HK-2 (cell line): ENCODE results near the gene ANKRD63.
A peak's percentile ranks its signal among the peaks of the same experiment; 100 is the strongest.

ENCODE experiments used
- DNase-seq: peaks from one replicate; pipeline ENCODE4 v3.0.0-alpha.2; 2018; ENCODE audit not compliant: unreplicated experiment

ANKRD63 gene

DNA sequence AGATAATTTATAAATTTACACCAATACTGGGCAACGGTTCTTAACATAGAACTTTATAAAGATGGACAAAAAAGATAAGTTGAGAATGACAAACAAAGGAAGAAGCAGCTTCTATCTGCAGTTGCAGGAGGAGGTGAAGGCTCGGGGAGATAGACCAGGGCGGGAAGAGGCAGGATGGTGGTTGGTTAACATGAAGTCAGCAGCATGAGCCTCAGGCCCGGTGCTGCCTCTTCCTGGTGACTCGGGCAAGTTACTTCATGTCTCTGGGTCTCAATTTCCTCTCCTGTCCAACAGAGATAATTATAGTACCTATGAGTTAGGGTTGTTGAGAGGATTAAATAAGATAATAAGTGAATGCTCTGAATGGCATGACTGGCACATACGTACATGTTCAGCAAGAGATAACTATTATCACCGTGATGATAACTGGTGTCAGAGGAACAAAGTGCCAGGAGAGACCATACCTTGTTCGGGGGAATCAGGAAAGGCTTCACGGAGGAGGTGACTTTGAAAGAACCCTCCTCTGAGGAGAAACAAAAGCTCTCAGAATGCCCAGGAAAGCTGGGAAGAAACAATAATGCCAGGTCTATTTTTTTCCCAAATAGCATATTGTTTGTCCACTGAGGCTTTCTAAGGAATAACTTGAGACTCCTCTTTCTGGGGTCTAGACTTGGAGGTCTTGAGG is 39.6 kb downstream of the ANKRD63 start:
- DNase-seq: no peak

DNA sequence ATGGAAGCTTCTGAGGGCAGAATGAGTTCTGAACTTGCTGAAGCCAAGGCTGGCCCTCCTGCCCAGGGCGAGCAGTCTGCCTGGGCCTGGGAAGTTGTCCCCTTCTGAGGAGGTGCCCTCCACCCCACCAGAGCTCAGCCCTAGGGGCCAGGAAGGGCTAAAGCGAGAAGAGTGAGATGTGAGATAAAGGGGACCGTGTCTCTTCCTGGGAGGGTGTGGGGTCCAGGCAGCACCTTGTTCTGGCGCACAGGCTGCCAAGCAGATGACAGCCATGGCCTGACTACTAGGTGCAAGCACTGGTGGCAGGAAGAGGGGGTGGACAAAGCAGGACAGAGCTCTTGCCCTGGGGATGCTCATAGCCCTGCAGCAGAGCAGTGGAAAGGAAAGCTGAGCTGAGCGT is 40.3 kb downstream of the ANKRD63 start:
- no peak for DNase-seq

- DNase-seq: no peak
Observed at GRCh38 chr15:40242213-40242599, 40.7 kb downstream of the ANKRD63 start.

DNA sequence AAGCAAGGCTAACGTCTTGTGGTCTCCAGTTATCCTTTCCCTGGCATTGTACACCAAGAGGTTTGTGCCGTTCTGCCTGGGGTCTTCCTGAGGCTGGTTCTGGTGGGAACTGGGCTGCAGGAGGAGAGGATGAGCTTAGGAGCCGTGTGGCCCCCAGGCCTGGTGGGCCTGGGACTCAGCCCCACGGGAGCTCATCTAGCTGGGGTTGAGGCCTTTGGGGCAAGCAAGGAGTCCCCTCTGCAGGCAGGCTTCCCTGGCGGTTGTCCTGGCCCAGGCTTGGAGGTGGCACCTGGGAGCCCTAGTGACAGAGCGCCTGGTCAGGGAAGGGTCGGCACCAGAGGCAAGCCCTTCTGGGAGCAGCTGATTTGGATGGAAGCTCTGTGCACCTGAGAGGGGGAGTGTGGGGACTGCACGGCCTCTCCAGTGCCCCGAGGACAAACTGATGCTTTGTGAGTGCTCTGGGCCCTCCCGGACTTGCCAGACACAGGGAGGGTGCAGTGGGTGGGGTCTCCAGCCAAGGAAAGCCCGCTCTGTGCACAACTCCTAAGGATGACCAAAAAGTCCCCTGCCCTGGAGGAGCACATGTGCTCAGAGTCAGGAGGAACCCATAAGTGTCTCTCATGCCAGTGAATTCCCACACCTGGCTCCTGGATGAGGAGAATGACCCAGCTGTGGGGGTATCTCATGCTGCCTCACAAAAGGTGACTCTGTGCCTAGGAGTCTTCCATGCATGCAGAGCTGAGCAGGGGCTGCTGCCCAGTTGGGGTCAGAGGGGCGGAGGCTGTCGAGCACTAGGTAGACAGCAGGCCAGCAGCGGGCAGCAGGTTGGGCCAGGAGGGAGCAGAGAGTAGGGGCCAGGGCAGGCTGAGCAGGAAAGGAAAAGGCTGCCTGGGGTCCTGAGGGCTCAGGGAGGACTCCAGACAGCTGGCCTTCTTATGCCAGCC is 41.3 kb downstream of the ANKRD63 start:
- DNase-seq: no peak

- DNase-seq: no peak
Observed at GRCh38 chr15:40240619-40241221, 42.1 kb downstream of the ANKRD63 start.

DNA sequence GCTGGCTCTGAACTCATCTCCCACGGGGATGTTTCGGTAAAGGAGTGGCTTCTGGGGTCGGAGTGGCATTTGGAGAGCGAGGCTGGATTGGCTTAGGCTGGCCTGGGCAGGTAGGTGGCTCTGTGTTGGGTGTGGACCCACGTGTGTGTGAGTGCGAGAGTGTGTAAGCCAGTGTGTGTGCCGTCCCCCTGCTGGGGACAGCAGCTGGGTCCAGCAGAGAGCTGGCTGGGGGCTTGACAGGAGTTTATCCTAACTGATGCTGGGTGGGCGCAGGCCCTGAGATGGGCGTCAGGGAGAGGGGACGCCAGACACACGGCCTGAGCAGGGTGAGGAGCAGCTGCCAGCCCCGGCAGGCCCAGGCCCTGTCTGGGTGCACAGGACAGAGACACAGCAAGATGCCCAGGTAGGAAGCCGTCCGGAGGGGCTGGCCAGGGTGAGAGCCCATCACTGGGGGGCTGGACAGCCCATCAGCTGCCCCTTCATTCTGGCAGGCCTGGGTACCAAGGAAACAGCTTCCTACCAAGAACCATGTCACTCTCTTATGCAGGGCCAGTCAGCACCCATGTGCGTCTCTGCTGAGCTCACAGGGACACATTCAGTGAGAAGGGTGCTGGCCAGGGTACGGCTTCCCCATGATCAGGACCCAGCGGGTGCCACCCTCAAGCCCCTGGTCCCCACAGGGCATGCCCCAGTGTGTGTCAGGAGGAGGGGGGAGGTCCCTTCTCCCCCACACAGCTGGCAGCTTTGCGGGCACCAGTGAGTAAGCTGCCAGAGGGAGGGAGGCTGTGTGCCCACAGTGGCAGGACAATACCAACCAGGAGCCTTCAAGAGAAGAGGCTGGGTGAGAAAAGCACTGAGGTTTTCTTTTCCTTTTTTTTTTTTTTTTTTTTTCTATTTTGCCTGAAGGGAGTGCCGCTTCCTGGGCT is 42.9 kb downstream of the ANKRD63 start:
- DNase-seq: no peak

DNA sequence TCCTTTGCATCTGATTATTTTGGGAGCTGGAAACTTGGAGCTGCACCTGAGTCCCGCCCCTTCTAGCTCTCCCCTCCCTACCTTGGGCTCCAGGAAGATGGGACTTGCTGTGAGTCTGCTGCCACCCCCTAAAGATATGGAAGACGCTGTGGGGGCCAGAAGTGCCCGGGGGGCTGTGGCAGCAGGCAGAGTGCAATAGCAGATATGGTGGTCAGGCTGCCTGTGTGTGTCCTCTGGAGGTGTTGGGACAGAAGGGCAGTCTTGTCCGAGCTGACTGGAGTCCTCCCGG is 43.5 kb downstream of the ANKRD63 start:
- DNase-seq: no peak

DNA sequence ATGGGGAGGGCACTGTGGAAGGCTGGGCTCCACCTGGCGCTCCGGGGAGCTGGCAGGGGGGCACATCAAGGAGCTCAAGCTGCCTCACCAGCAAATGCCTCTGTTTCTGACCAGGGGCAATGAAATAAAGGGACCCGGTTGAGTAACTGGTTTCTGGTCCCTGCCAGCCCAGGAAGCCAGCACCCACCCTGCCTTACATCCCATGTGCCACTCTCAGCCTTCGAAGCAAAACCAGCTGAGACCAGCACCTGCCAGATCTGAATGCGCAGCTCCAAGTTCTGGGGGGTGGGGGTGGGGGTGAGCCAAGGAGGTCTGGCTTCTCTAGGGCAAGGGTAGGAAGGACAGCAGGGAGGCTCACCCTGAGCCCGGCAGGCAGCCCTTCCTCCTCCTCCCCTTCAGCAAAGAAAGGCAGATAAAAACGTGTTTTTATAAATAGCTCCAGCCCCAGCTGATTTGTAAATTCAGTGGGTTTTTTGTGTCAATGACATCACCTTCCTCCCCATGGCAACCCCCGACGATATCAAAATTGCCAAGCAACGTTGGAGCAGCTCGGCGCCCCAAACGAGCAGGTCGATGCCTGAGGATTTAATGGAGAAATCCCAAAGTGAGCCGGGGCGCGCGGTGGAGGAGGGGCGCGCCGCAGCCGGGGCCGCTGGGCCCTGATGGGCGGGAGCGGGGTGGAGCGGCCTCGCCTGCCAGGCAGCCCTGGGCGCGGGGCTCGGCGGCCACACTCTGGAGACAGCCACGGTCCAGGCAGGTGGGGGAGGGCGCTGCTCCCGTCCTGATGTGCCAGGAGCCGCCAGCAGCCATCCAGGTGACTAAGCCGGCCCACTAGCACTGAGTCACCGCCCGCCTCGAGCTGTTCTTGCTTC is 44.1 kb downstream of the ANKRD63 start, which contains the start of gene PAK6:
TSS of gene PAK6 (plus strand) at position 532 of the 872 bp plus-strand sequence. CDS start 25,723 bp downstream, outside the sequence.
- peak; percentile 77 for DNase-seq

GRCh38 chr15:40235201-40235885 is 47.5 kb downstream of the ANKRD63 start:
- DNase-seq: no peak

- DNase-seq: no peak
Observed at GRCh38 chr15:40234783-40235182, 48.1 kb downstream of the ANKRD63 start.

DNA sequence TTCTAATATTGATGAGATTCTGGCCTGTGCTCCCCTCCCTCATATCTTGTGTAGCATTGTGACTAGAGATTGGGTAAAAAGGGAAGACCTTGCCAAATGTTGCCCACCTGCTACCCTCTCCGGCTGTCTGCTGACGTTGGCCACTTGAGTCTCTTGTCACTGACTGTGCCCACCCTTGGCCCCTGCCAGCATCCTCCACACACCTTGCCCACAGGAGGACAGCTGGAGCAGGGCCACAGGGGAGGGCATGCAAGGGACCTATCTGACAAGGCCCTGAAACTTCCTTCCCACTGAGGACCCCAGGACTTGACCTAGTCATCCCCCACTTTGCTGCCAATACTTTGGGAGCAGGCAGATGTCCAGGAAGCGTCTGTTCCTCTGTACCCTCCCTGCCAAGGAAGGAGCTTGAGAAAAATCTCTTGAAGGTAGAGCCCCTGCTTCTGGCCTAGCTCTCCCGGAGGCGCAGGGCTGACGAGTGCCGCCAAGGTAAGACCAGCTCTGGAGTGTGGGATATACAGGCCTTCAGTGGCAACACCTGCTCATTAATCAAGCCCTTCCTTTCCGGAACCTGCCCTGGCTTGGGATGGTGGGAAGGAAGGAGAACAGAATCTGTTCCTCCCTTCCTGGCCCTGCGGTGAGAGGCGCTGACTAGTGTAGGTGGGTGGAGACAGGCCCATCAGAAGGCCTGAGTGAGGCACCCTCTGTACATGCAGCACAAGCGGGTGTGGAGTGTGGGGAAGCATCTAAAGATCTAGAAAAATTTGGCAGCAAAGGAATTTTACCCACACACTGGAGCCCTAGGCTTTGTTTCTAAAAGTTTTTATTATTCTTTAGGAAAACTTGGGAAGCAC is 48.9 kb downstream of the ANKRD63 start:
- DNase-seq: no peak

DNA sequence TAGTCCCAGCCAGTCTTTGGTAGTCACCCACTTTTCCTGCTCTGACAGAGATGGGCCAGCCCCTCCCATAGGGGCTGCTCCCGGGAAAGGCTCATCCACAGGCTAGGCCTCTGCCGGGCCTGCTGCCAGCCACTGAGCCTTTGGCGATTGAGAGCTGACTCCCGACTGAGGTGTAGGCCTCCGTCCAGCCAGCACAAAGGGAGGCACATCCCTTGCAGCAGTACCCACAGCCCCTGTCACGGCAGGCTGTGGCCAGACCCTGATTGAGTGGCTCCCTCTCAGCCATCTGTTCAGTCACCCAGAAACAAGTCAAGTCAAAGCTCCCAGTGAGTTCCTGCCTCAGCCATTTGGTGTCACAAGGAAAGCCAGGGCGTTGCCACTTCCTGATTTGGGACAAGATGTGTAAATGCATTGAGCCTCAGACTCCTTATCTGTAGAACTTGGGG is 50.2 kb downstream of the ANKRD63 start:
- no peak for DNase-seq
